ENCODE measurements around the gene MYO1C. TPM values are rescaled to one million over a fixed set of nuclear protein-coding genes. Genes with fewer than 3 reads are reported as not detected.
A peak's percentile ranks its signal among the peaks of the same experiment; 100 is the strongest.

The MYO1C gene
- polyA plus RNA-seq, 4 donors = 51.1 to 67.1 (median 59.8) TPM

DNA sequence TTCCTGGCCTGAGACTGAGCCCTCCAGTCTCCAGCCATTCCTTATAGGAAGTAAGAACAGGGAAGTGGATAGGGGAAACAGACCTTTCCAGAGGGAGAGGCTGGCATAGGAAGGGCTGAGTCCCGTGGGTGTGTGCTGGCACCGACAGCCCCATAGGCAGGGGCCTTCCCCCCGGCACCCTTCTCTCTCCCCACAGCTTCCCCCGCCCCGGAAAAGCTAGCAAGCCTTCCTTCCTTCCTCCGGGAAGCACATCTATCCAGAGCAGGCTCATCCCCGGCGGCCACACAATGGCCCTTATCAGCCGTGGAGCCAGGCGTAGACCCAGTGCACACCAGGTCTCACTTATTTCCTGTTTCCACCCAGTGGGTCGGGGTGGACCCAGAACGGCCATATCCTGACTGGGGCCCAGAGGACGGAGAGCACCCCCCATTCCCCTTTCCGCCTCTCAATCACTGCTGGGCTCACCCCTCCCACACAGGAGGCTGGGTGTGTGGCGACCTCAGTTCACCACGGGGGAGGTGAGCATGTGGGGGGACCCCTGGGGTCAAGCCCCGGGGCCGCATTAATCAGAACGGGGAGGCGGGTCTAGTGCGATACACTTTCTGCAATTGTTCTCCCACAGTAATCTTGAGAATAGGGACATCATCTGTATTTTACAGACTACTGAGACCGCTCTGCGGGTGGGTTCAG, 950 bp upstream of the MYO1C start:
- peak in 1 of 2 donors; percentile 40 for DNase-seq
- WGBS, 3 donors = 56 to 60% (median 59%) methylated on average over 23 of the region's 23 CpGs
- Histone ChIP-seq H3K4me3 (ENCODE audit: low read depth in 1 of 3, low read length in 3 of 3) (no peak overlapping the region), H3K9me3 (ENCODE audit: control insufficient read depth in 2 of 2, insufficient read depth in 1 of 2, low read depth in 1 of 2, low read length in 1 of 2) (no peaks in the 10 kb centered on the region), H3K27me3 (ENCODE audit: control insufficient read depth in 3 of 3, insufficient read depth in 3 of 3, low read length in 3 of 3) (peaks cover 0 to 21% (median 0%) of the 10 kb centered on the region in 3 donors), H3K27ac (ENCODE audit: low read depth in 1 of 3, low read length in 2 of 3) (peak overlapping the region in 1 of 3 donors; percentile 9), H3K36me3 (ENCODE audit: control insufficient read depth in 3 of 3, insufficient read depth in 2 of 3, low read depth in 1 of 3, low read length in 3 of 3) (peaks cover 0 to 42% (median 5%) of the 10 kb centered on the region in 3 donors), H3K4me1 (ENCODE audit: control insufficient read depth in 3 of 3, insufficient read depth in 2 of 3, low read depth in 1 of 3, low read length in 2 of 3) (peaks cover 0 to 25% (median 5%) of the 10 kb centered on the region in 3 donors)
- FAIRE-seq = no peak

DNA sequence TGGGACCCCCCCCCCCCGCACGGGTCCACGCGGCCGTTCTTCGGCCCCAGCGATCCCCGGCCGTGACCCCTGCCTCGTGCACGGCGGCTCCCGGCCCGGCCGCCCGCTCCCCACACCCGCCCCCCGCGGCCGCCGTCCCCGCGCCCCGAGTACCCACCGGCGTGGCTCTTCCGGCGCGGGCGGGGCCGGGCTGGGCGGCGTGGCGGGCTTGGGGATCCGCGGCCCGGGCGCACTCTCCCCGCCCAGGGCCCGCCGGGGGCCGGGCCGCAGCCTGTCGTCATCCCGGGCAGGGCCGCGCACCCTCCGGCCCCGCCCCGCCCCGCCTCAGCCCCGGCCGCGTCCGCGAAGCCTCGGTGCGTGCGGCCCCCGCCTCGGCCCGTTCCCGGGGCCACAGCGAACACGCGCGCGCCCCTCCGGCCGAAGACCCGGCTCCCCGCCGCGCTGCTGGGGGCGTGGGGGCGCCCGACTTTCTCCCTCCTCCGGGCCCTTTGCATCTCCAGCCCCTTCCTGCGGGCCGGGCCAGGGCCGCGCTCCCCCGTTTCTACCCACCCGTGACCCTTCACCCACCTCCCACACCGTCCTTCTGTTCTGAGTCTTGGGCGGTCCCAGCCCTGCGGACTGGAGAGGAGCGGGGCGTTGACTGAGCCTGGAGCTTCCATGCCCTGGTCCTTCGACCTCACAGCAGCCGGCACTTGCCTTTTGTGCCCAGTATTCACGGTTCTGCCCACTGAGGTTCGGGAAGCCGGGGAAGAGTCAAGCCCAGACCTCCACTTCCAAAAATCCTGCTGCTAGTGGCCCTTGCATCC, 840 bp downstream of the MYO1C start:
- Histone ChIP-seq H3K9me3 (ENCODE audit: control insufficient read depth in 2 of 2, insufficient read depth in 1 of 2, low read depth in 1 of 2, low read length in 1 of 2) (no peaks in the 10 kb centered on the region), H3K4me3 (ENCODE audit: low read depth in 1 of 3, low read length in 3 of 3) (peak overlapping the region; percentile 61 to 88 (median 67)), H3K36me3 (ENCODE audit: control insufficient read depth in 3 of 3, insufficient read depth in 2 of 3, low read depth in 1 of 3, low read length in 3 of 3) (peaks cover 0 to 26% (median 5%) of the 10 kb centered on the region in 3 donors), H3K27ac (ENCODE audit: low read depth in 1 of 3, low read length in 2 of 3) (peak overlapping the region; percentile 29 to 88 (median 86)), H3K4me1 (ENCODE audit: control insufficient read depth in 3 of 3, insufficient read depth in 2 of 3, low read depth in 1 of 3, low read length in 2 of 3) (peaks cover 0 to 39% (median 7%) of the 10 kb centered on the region in 3 donors), H3K27me3 (ENCODE audit: control insufficient read depth in 3 of 3, insufficient read depth in 3 of 3, low read length in 3 of 3) (peaks cover 0 to 21% (median 0%) of the 10 kb centered on the region in 3 donors)
- 1 to 7% (median 1%) methylated on average over 30 to 94 of the region's 94 CpGs for WGBS, 3 donors
- DNase-seq = peak; percentile 71 to 82
- FAIRE-seq = no peak

DNA sequence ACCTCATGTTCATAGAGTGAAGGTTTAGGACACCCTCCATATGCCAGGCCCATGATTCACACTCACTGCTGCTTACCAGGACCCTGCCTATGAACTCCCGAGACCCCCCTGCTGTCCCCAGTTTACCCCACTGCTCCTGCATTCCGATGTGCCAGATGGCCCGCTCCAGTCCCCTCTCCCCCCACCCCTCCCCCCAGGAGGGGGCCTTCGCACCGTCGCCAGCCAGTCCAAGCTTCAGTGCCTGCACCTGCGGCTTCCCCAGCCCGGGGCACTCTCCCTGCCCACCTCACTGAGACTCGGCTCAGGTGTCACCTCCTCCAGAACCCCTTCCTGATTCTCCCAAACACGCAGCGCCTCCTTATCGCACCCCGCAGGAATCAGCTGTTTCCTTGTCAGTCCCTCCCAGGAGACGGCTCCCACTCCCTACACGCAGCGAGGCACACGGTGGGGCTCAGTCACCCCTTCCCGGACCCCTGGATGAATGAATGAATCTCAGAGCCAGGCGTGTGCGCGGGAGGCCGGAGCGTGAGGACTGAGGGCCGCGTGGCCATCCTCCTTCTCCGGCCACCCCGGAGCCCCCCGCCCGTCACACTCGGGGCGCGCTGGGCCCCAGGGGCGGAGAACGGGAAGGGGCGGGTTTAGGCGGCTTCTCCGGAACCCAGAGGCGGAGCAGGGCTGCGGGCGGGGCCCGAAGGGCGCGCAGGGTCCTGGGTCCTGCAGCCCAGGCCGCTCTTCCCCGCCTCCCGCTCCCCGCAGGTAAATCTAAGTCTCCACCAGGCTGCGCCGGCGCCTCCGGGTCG, 1.6 kb downstream of the MYO1C start:
- H3K27ac ChIP-seq (ENCODE audit: low read depth in 1 of 3, low read length in 2 of 3) = peak overlapping the region; percentile 29 to 88 (median 86)
- WGBS, 3 donors = 1 to 3% (median 2%) methylated on average over 23 to 52 of the region's 52 CpGs
- peaks cover 0 to 44% (median 9%) of the 10 kb centered on the region in 3 donors for H3K4me1 ChIP-seq (ENCODE audit: control insufficient read depth in 3 of 3, insufficient read depth in 2 of 3, low read depth in 1 of 3, low read length in 2 of 3)
- H3K27me3 ChIP-seq (ENCODE audit: control insufficient read depth in 3 of 3, insufficient read depth in 3 of 3, low read length in 3 of 3) = peaks cover 0 to 21% (median 0%) of the 10 kb centered on the region in 3 donors
- peak overlapping the region; percentile 61 to 88 (median 67) for H3K4me3 ChIP-seq (ENCODE audit: low read depth in 1 of 3, low read length in 3 of 3)
- peaks cover 0 to 18% (median 2%) of the 10 kb centered on the region in 3 donors for H3K36me3 ChIP-seq (ENCODE audit: control insufficient read depth in 3 of 3, insufficient read depth in 2 of 3, low read depth in 1 of 3, low read length in 3 of 3)
- H3K9me3 ChIP-seq (ENCODE audit: control insufficient read depth in 2 of 2, insufficient read depth in 1 of 2, low read depth in 1 of 2, low read length in 1 of 2) = no peaks in the 10 kb centered on the region
- DNase-seq (peak; percentile 67 to 79), FAIRE-seq (no peak)

DNA sequence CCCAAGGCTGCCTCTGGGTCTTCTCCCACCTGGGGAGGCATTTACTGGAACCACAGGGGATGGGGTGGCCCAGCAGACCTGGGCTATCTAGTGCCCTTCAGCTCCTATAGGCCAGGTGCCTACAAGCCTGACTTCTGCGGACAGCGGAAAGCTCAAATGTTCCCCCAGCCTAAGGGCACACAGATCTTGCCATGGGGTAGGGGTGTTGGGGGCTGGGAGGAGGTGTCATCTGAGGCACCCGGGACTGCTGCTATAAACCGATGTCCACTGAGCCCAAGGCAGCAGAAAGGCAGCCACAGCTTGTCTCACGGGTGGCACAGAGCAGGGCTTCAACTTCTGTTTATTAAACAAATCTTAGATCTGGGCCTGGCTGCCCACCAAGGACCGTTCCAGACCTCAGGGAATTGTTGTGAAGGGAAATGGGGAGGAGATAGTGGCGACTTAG, 3.6 kb downstream of the MYO1C start:
- Histone ChIP-seq H3K9me3 (ENCODE audit: control insufficient read depth in 2 of 2, insufficient read depth in 1 of 2, low read depth in 1 of 2, low read length in 1 of 2) (no peaks in the 10 kb centered on the region), H3K27me3 (ENCODE audit: control insufficient read depth in 3 of 3, insufficient read depth in 3 of 3, low read length in 3 of 3) (peaks cover 0 to 20% (median 0%) of the 10 kb centered on the region in 3 donors), H3K36me3 (ENCODE audit: control insufficient read depth in 3 of 3, insufficient read depth in 2 of 3, low read depth in 1 of 3, low read length in 3 of 3) (peaks cover 0 to 6% (median 0%) of the 10 kb centered on the region in 3 donors), H3K27ac (ENCODE audit: low read depth in 1 of 3, low read length in 2 of 3) (peak overlapping the region; percentile 88 to 94 (median 90)), H3K4me3 (ENCODE audit: low read depth in 1 of 3, low read length in 3 of 3) (peak overlapping the region in 2 of 3 donors; percentile 58 to 67), H3K4me1 (ENCODE audit: control insufficient read depth in 3 of 3, insufficient read depth in 2 of 3, low read depth in 1 of 3, low read length in 2 of 3) (peaks cover 0 to 57% (median 9%) of the 10 kb centered on the region in 3 donors)
- DNase-seq = no peak
- no peak for FAIRE-seq
- WGBS, 3 donors = 69 to 89% (median 80%) methylated on average over 7 of the region's 7 CpGs

DNA sequence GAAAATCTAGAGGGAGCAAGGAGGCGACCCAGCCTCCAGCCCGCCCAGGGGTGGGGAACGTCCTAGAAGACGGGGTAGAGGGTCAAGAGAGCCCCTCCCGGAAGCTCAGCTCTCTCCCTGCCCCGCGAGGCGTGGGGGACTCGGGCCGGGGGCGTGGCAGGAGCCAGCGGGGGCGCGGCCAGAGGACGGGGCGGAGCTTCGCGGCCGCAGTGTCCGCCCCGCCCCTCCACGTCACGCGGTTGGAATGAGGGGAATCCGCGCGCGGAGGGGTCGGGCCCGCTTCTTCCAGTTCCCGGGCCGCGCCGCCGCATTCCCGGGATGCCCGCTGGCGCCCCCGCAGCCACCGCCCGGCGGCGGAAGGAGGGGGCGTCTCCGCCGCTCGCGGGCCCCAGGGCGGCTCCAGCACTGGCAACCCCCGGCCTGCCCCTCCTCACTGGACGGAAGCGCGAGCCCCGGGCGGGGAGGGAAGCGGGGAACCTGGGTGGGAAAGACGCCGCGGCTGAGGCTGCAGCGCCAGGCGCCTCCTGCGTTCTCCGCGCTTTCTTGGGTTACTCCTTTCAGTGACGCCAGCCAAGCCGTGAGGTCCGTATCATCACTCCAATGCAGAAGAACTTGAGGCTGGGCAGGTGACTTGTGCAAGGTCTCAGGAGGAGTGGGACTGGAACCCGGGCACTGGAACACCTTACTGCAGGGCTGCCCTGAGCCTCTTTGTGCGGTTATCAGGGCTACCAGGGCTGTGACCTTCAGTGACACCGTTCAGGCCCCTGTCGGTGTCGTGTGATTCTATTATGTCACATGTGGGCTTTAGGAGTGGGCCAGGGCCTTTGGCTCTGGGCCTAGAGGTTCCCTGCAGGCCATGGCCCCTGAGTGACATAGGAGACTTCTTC, 4.3 kb downstream of the MYO1C start:
- Histone ChIP-seq H3K27me3 (ENCODE audit: control insufficient read depth in 3 of 3, insufficient read depth in 3 of 3, low read length in 3 of 3) (peaks cover 0 to 13% (median 0%) of the 10 kb centered on the region in 3 donors), H3K36me3 (ENCODE audit: control insufficient read depth in 3 of 3, insufficient read depth in 2 of 3, low read depth in 1 of 3, low read length in 3 of 3) (peaks cover 0 to 12% (median 4%) of the 10 kb centered on the region in 3 donors), H3K9me3 (ENCODE audit: control insufficient read depth in 2 of 2, insufficient read depth in 1 of 2, low read depth in 1 of 2, low read length in 1 of 2) (no peaks in the 10 kb centered on the region), H3K4me3 (ENCODE audit: low read depth in 1 of 3, low read length in 3 of 3) (peak overlapping the region; percentile 44 to 67 (median 58)), H3K4me1 (ENCODE audit: control insufficient read depth in 3 of 3, insufficient read depth in 2 of 3, low read depth in 1 of 3, low read length in 2 of 3) (peaks cover 0 to 57% (median 9%) of the 10 kb centered on the region in 3 donors), H3K27ac (ENCODE audit: low read depth in 1 of 3, low read length in 2 of 3) (peak overlapping the region; percentile 88 to 94 (median 90))
- WGBS, 3 donors = 3 to 7% (median 5%) methylated on average over 39 to 72 of the region's 72 CpGs
- DNase-seq (peak; percentile 74 to 94), FAIRE-seq (no peak)

DNA sequence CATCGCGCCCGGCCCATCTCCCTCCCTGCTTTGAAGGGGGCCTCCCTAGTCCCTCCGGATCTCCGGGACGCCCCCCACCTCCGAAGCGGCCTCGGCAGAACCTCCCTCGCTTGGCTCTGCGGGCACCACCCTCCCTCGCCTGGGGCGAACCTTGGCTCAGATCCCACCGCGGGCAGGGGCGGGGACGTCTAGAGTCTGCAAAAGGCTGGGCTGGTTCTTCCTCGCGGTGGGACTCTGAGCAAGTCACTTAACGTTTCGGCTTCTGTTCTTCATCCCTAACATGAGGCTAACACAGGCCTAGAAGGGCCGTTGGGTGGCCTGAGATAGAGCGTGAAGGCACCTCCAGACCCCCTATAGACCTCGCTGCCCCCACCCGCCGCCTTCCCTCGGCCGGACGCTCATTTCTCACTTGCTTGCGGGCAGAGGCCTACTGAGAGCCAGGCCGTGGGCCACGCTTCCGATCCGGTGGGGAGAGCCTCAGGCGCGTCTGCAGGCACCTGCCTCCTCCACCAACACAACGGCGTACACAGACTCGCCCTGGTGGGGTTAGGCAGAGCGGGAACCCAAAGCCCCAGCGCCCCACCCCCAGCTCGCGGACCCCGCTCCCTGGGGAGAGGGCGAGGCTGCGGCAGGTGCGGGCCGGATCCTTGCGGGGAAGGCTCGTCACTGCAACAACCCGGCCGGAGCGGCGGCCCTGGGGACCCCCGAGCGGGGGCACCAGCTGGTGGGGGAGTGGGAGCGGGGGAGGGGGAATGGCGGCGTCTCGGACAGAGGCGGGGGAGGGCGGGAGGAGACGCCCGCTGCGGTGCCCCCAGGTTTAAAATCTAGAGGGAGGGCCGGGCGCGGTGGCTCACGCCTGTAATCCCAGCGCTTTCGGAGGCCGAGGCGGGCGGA, 5.4 kb downstream of the MYO1C start:
- Histone ChIP-seq H3K36me3 (ENCODE audit: control insufficient read depth in 3 of 3, insufficient read depth in 2 of 3, low read depth in 1 of 3, low read length in 3 of 3) (peaks cover 0 to 21% (median 6%) of the 10 kb centered on the region in 3 donors), H3K27ac (ENCODE audit: low read depth in 1 of 3, low read length in 2 of 3) (peak overlapping the region; percentile 76 to 94 (median 84)), H3K4me3 (ENCODE audit: low read depth in 1 of 3, low read length in 3 of 3) (peak overlapping the region in 2 of 3 donors; percentile 28 to 58), H3K9me3 (ENCODE audit: control insufficient read depth in 2 of 2, insufficient read depth in 1 of 2, low read depth in 1 of 2, low read length in 1 of 2) (no peaks in the 10 kb centered on the region), H3K4me1 (ENCODE audit: control insufficient read depth in 3 of 3, insufficient read depth in 2 of 3, low read depth in 1 of 3, low read length in 2 of 3) (peaks cover 0 to 49% (median 7%) of the 10 kb centered on the region in 3 donors), H3K27me3 (ENCODE audit: control insufficient read depth in 3 of 3, insufficient read depth in 3 of 3, low read length in 3 of 3) (peaks cover 0 to 4% (median 0%) of the 10 kb centered on the region in 3 donors)
- FAIRE-seq (no peak), DNase-seq (peak; percentile 82 to 83)
- 6 to 12% (median 11%) methylated on average over 69 to 74 of the region's 74 CpGs for WGBS, 3 donors
